Suprapubic skin (tissue), 3 donors: ENCODE results near the gene MCF2L2.

Experiments used
- CTCF ChIP-seq, 2 donors: fragments of 200-600 bp in 1 of 2; fragments of 450-650 bp in 1 of 2; sonication (generic) in 1 of 2; IDR thresholded peaks; one replicate each; pipeline ENCODE4 v1.5.1; 2016 to 2019; ENCODE audit warnings: antibody characterized with exemption in 2 of 2, mild to moderate bottlenecking in 1 of 2, moderate library complexity in 1 of 2
- POLR2A ChIP-seq, 2 donors: fragments of 450-650 bp; IDR thresholded peaks; one replicate each; pipeline ENCODE4 v1.6.1; 2017; ENCODE audit warnings: antibody characterized with exemption in 2 of 2, mild to moderate bottlenecking in 2 of 2, moderate library complexity in 2 of 2

GRCh38 chr3:183229178-183229577 lies 199.2 kb downstream of the MCF2L2 start:
- TF ChIP-seq CTCF (IDR thresholded peaks at IDR 0.05) (no peak), POLR2A (IDR thresholded peaks at IDR 0.05) (no peak)
